ENCODE measurements around the gene MS4A7.

MS4A7 gene

DNA sequence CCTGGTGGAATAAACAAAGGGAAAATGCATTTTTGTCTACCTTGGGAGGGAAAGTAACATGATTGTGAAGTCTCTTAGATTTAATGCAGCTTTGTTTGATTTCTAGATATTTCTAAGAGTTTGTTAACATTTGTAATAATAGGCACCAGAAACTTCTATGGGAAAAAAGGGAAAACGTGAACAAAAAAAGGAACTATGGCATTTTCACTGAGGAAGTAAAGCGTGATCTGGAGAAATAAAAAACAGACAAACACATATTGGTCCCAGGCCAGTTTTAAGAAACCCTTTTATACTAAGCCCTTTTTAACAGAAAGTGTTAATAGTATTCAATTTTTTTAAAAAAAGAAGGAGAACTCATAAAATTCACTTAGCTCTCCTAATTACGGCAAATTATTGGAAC is 6.9 kb upstream of the MS4A7 start:
- no peak for DNase-seq

DNA sequence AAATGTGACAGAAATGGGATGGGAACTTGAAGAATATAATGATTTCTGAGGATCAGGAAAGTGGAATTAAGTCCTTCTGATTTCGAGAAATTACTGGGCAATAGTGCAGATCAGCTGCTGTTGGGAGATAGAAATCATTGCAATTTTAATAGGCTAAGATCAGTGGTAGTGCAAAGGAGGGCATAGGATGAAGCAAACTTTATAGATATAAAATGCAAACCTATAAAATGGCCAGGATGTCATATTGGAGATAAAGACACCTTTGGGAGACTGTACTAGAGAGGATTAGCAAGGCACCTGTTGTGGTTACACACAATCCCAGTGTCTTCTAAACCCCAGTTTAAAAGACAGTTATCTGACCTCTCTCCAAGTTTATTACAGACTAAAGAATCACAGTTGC is 6.5 kb upstream of the MS4A7 start:
- no peak for DNase-seq

DNA sequence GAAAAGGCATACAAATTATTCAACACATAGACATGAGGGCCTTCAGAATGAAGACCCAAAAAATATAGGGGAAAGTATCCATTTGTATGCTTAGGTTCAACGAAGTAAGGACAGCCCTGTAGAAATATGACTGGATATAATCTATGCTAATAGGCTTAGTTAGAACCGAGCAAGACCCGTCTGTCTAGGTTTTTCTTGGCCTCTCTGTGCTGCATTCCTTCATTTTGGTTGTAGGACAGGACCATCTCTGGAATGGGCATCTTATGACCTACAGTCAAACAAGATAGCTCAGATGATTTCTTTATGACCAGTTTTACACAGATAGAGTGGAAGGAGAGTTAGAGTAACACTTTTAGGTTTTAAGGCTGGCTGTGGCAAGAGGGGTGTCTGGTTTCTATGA is 5.6 kb upstream of the MS4A7 start:
- DNase-seq = no peak

DNA sequence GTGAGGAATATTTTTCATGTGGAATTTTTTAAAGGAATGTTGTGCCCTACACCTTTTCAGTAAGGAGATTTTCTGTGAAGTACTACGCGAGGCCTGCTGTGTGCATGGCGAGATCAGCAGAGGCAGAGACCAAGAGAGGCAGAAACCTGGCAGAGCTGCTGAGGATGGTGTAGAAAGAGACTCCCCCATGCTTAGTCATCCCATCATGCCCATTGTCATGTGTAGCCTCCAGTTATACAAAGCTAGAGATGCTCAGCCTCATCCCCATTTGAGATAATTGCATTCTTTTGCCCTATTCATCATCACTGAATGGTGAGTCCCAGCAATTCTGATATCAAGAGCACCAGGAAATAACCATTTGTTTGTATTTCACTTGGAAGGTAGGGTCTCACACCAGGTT is 3.0 kb upstream of the MS4A7 start:
- no peak for DNase-seq

DNA sequence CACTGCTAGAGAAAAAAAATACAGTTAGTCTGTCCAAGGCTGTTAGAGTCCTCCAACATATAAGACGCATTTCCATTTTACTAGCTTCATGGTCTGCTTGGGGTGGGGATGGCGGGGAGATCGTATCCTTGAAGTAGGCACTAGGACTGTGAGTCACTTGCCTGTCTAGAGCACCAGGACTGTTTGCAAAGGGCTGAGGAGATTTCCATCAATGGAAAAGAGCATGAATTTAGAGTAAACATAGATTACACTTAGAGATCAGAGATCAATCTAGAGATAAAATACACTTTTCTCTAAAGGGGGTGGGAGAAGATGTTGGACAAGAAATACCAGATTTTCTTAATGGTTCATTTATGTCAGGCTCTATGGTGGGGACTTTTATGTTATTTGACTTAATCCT is 1.7 kb upstream of the MS4A7 start:
- no peak for DNase-seq

DNA sequence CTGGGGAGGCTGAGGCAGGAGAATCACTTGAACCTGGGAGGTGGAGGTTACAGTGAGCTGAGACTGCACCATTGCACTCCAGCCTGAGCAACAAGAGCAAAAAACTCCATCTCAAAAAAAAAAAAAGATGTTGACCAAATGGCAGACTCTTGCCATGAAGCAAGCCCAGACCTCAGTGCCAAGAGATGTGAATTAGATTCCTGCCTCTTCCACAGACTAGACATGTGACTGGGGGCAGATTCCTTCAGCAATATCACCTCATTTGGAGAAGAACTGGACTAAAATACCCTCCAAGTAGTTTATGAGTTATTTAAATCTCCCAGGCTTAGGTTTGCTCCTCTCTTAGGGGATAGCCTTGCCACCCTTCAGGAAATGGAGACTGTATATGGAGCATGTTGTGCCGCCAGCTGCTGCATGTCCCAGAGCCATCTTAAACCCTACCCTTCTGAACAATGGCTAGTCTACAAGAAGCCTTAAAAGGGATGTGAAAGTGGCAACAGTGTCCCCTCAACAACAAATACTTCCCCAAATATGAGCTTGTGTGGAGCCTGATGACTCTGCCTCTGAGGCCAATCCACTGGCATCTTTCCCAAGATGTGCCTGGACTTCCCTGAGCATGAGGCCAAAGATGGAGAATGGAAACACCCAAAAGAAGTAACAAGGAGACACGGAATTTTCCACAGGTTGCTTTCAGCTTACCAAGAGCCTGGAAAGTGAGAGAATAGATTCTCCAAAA is 763 bp upstream of the MS4A7 start:
- no peak for DNase-seq

DNA sequence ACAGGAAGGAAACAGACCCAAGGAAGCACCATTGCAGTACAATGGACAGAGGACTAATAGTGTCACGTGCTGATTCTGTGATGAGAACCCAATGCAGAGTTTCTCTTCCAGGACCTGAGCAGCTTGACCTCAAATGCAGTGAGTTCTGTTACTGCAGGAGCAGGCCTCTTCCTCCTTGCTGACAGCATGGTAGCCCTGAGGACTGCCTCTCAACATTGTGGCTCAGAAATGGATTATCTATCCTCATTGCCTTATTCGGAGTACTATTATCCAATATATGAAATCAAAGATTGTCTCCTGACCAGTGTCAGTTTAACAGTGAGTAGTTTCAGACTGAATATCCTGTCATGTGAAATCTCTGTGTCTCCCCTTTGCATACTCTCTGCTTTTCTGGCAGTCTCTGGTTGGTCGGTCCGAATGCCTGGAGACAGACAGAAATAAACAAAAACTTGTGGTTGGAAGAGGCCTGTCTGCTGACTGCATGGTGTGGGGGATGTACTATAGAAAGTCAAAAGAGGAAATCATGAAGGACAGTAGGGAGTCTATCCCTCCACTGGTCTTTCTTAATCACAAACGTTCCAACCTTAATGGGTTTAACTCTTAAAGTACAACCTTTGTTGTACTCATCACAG is 11.1 kb downstream of the MS4A7 start:
- DNase-seq = no peak

DNA sequence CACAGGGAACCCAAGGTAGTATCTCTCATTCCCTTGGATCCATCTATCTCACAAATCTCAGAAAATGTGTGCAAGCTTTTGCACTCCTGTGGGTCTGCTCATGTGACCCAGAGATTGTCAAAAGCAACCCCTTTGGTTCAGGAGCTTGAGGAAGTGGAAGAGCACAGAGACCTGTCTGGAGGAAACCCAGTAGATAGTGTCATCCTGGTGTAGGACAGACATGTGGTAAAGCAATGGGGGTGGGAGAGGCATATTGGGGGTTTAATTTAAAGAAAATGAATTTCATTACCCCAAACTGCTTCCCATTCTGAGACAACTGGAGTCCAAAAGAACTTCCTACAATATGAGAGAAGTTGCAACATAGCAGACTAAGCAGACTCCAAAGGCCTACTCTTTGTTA is 12.1 kb downstream of the MS4A7 start:
- no peak for DNase-seq

DNA sequence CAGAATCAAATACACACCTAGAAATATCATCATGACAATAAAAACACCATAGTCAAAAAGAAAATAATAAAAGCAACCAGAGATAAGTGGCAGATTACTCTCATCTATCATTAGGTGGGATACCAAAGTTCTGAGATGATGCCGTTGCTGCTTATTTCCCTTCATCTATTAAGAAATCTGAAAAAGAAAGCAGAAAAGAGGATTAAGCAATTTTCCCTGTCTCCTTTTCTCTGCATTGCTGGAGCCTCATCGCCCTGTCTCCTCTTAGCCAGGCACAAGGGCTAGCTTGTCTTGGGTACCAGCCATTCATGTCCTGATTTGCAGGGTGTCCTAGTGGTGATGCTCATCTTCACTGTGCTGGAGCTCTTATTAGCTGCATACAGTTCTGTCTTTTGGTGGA is 14.0 kb downstream of the MS4A7 start:
- no peak for DNase-seq

DNA sequence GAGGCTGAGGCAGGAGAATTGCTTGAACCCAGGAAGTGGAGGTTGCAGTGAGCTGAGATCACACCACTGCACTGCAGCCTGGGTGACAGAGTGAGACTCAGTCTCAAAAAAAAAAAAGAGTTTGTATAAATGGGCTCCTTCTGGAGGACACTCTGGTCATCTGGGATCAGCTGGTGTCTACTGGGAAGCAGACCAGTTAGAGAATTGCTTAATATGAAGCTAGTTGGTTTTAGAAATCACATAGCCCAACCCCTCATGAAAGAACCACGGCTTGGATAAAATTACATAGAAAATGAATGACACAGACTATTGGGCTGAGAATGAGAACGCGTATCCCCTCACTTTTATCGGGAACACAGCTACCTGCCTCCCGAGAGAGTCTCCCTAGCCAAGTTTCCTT is 14.7 kb downstream of the MS4A7 start:
- DNase-seq = no peak

DNA sequence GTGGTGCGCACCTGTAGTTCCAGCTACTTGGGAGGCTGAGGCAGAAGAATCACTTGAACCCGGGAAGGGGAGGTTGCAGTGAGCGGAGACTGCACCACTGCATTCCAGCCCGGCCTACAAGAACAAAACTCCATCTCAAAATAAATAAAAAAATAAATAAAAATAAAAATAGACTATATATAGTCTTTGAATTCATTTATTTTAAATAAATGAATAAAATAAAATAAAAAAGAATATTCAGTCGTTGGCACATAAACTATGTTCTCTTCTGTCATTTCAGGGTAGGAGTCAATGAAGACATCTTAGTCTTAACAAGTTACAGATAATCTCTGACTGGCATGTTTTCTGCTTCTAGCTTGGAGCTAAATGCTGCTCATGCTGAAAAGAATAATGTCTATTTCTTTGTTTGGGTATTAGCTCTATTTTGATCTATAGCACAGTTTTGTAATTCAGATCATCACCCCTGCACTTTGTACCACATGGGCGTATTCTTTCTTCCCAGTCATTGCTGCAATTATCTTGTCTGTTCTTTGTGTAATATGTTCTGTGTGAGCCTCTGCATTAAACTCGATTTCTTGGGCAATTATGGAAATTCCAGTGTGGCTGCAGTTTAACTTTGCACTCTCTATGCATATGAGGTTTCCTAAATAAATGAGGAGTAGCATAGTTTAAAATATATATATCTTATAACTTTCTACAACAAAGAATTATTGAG is 16.5 kb downstream of the MS4A7 start:
- no peak for DNase-seq

DNA sequence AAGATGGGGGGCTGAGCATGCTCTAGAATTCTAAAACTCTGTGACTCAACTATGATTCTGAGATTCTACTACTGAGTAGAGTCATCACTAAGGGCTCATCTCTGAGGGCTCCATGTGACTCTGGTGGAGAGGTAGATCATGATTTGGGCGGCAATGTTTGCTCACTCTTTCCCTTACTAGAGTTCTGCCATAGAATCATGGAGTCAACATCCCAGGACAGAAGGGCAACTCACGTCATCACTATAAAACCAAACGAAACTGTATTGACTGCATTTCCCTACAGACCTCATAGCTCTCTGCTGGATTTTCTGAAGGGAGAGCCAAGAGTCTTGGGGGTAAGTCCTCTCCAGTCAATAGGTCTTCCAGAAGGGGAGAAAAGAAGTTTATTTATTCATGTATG is 18.1 kb downstream of the MS4A7 start, which contains the start of gene MS4A14:
Gene MS4A14 (plus strand): TSS at position 78 of the 400 bp plus-strand sequence. CDS start 120 bp downstream, at position 198.
- DNase-seq = no peak

DNA sequence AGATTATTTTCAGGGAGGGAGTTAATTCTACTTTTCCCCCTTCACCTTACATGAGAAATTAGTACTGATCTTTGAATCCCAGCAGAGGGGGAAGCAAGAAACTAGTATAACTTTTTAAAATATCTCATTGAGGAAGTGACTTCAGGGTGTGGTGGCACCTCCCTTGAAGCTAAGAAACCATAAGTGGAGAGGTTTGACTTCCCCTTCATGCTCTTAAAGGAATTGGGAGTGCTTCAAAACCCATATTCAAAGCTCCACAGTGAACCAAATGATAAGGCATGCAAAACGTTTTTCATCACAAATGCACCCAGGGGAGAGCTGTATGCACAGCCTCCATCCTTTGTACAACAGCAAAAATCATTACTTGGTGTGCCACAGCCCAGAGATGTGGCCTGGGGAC is 18.5 kb downstream of the MS4A7 start:
- no peak for DNase-seq

DNA sequence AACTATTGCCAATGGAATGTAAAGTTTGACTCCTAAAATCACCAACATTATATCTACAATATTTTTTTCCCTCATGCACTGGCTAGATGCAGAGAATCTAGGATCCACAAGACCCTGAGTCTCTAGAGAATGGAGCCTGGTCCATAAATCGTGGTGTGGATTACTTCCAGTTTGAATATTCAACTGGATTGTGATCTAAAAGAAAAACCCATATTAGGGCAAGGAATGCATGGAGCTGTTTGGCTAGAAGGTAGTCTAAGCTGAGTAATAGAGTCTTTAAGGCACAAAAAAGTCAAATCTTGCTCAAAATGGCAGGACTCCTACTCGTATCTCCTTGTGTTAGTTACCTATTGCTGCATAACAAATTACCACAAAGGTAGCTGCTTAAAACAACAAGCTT is 41.7 kb downstream of the MS4A7 start:
- no peak for DNase-seq

DNA sequence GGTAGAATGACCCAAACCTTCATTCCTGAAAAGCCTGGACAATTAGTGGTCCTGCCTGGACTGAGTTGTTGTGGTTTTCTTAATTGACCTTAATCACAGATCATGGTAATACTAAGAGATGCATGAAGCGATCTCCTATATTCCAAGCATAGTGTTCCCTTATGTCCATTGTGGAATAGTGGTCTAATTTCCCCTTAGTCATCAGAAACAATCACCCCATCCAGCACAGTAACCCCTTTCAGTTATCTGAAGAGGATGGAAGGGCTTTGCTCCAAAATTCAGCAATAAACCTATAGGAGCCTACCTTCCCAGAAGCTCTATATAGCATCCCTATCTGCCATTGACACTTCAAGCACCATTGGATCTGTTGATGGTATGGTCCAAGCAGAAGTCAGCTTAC is 44.3 kb downstream of the MS4A7 start:
- no peak for DNase-seq

DNA sequence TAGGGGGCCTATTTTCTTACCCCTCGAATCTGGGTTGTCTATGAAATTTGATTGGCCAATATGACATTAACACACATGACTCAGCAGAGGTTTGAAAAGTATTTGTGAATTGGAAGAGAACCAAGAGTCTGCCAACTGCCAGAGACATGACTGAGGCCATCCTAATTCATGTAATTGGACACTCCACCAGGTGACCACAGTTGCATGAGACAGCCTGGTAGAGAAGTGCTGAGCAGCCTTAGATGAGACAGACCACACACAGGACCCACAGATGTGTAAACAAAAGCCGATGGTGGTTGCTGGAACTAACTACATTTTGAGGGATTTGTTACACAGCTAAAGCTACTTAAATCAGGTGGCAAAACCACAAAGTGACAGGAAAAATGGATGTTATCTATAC is 50.2 kb downstream of the MS4A7 start:
- DNase-seq = no peak

DNA sequence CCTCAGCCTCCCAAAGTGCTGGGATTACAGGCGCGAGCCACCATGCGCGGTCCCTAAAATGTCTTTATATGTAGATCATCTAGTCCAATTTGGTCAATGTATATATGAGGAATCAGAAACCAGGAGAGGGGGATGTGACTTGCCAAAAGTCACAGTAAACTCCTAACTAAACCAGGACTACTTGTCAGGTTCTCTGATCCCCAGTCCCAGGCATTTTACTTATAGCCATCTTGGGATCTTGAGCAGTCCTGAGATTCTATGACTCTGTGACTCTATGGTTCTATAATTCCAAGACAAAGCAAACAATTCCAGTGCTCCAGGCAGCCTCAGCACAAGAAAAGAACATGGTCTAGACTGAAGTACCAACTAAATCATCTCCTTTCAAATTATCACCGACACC is 50.9 kb downstream of the MS4A7 start, which contains the start of gene MS4A5:
Gene MS4A5 (plus strand): TSS at position 301 of the 400 bp plus-strand sequence. CDS start 103 bp downstream, outside the sequence.
- no peak for DNase-seq

DNA sequence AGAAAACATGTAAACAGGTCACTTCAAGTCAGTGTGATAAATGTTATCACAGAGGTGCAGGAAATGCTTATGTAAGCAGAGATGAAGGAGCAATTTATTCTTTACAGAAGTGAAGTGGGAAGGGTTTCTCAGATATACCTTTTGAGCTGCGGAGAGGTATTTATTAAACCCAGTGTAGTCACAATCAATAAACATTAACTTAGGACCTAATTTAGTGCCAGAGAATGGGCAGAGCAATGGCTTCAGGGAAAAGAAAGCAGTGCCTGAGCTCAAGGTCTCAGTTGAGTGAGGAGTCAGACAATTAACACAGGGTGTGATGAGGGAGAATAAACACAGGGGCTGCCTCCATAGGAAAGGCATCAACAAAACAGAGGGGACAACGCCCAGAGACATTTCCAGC is 52.9 kb downstream of the MS4A7 start:
- no peak for DNase-seq

DNA sequence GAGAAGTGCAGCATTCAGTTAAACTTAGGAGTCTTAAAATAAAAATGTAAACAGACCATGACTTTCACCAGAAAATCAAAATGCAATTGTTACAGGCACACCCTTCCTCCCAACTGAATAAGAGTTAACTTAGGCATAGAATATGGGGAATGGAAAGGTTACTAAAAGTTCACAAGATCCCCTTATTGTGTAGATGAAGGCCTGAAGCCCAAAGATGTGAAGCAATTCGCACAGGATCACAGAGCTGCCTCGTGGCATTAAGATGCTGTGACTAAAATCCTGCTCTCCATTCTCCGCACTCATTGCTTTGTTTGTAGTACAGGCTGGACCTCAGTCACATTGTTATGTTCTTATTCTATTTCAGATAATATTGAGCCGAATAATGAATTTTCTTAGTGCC is 55.1 kb downstream of the MS4A7 start:
- DNase-seq = no peak
